NCI-H510A (cell line): Measurements from ENCODE around the gene AIFM2.
"Not testable (repeated sequence)": the region's sequence is repeated elsewhere in the genome, so short reads cannot be mapped to it uniquely, and the experiment has no call there.

Experiments
- DNase-seq: peaks from one replicate; lab custom pipeline; 2025; lab: John Stamatoyannopoulos, UW

AIFM2 gene

DNA sequence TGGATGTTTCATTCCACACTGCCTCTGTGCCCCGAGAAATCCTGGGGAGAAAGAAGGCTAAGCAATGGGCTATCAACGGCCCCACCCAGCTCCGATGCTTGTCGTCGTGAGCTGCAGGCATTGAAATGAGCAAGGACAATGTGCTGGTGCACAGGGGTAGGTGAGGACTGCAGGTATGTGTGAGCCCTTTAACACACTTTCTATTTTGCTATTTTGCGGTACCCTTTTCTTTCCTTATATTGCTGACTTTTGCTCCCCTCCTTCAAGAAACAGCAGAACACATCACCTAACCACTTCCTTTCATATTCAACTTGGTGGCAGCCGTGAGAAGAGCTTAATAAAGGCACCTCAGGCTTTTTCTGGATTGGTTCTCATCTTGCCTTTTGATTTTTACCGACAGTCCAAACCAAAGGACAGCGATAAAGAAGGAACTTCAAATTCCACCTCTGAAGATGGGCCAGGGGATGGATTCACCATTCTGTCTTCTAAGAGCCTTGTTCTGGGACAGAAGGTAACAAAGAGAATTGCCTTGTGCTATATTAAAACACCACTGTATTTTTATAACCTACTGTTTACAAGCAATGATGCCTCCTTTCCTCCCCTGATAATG lies 39.2 kb downstream of the AIFM2 start:
- DNase-seq: no peak

DNA sequence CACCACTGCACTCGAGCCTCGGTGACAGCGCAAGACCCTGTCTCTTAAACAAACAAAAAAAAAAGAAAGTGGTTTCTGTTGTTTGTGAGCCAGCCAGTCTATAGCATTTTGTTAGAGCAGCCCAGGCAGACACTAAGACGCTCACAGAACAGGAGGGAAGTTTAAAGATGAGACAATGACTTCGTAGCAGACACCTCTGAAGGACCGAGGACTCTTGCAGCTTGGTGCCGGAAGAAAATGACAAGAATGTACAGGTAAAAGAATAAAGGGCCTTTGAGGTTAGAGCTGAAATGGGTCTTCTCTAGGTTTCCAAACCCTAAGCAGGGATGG lies 40.3 kb downstream of the AIFM2 start:
- no peak for DNase-seq

DNA sequence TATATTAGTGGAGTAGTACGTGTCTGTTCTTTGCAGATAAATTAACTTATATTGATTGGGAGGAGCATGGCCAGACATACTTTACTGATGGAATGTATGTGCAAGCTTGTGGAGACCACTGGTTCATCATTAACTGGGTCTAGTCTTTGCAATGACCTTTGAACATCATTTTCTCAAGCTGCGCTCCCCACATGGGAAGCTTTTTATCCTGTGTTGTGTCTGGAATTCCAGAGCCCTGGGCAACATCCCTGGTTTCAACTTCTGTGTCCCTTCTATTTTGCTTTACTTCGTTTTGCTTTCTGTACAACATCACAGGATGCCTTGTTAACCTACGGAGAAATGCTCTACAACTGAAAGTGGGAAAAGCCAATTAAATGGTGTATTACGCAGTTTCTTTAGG lies 41.7 kb downstream of the AIFM2 start:
- no peak for DNase-seq

DNA sequence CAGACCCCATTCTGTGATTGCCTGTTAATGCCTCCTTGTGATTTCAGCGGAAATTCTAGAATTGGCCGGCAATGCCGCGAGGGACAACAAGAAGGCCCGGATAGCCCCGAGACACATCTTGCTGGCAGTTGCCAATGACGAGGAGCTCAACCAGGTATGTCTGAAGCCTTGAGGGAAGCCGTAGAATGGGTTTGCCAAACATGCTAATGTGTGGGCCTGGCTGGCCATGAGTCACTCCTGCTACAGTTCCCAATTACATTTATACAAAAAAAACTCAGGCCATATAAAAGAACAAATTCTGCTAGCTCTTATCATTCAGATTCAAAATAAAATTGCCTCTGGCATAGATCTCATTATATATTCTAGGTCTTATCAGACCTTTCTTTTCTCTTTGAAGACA lies 42.6 kb downstream of the AIFM2 start:
- no peak for DNase-seq

DNA sequence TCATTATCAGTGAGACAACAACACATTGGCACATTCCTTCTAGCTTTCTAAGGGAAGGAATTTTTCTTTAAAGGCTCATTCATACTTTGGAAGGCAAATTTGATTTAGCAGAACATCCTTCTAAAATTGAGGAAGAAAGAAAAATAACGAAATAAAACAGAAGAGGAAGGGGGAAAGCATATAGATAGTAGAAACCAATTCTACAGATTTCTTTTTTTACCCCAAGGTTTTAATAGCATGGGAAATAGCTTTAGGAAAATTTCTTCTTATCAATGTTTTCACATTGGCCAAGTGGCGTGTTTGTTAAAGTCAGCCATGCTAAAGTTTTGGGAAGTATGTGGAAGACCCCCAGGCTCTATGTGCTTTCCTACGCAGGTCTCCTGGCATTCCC lies 44.3 kb downstream of the AIFM2 start:
- no peak for DNase-seq

DNA sequence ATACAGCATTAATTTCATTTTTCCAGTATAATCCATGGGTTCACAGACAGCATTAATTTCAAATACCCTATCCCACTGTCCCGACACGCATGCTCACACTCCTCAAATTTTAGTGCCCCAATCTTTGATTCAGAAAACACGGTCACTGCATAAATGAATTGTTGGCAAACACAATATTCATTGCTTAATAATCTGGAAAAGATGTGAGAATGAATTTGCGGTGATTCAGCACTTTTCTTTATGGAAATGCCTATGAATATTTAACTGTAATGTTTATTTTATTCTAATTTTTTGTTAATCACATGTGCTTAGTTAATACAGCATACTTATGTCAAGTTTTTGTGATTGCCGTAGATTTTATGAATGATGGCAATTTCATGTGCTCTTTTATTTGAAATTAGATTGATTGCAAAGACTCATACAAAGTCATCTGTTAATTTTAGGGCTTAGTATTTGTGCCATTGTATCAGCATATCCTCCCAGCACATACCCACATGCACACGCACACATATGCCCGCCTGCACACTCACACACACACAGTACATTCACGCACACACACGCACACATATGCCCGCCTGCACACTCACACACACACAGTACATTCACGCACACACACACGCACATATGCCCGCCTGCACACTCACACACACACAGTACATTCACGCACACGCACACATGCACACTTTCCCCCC lies 44.9 kb downstream of the AIFM2 start:
- DNase-seq: no peak

DNA sequence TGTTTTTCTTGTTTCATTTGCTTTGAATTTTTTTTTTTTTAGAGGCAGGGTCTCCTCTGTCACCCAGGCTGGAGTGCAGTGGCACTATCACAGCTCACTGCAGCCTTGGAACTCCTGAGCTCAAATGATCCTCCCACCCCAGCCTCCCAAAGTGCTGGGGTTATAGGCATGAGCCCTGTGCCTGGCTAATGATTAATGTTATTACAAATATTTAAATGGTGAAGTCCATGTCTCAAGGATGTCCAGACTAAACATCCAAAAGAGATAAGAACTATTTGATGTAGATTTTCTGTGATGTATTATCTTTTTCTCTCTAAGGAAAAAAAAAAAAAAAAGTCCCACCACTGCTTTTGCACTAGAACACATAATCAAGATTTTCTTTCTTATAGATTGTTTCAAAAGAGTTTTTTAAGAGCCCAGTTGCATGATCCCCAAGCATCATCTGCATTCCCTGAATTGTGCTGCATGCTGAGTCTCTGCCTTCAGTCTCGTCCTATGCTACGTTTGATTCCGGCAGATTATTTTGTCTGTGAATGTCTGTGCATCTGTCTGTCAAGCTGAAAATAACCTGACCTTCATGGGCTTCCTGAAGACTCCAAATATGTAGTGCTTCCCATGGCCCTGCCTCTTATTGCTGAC lies 46.5 kb downstream of the AIFM2 start:
- no peak for DNase-seq

DNA sequence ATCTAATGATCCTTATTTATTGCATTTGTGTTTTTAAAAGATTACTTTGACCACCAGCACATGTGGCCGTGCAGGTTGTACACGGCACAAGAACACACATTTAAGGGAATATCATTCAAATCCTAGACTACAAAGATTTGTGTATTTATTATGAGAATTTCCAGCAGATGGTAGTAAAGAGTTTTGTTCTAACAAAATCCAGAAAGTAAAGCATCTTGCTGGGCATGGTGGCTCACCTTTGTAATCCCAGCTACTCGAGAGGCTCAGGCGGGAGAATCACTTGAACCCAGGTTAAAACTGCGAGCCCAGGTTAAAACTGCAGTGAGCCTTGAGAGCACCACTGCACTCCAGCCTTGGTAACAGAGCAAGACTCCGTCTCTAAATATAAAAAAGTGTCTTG lies 48.4 kb downstream of the AIFM2 start:
- DNase-seq: no peak

DNA sequence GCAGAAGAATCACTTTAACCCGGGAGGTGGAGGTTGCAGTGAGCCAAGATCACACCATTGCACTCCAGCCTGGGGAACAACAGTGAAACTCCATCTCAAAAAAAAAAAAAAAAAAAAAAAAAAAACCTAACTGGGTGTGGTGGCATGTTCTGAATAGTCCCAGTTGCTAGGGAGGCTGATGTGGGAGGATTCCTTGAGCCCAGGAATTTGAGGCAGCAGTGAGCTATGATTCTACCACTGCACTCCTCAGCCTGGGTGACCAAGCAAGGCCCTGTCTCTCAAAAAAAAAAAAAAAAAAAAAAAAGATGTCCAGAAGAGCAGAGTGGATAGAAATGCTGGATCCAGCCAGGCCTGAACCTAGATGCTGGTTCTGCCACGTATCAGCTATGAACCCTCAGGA lies 51.8 kb downstream of the AIFM2 start:
- not testable (repeated sequence) for DNase-seq

DNA sequence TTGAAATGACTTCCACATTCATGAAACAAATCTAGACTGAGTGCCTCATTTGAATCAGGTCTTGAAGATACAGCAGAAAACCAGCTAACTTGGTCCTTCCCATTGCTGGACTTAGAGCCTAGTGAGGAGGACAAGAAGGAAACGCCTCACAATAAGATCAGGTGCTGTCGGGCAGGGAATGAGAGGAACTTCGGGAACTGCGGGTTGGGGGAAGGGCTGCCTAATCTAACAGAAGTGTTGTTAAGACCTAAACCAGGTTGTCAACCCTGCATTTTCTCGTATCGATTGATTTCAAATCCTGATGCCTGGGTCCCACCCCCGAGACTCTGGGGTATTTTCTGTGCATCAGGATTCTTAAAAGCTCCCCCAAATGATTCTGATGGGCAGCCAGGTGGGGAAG lies 53.7 kb downstream of the AIFM2 start:
- DNase-seq: no peak

DNA sequence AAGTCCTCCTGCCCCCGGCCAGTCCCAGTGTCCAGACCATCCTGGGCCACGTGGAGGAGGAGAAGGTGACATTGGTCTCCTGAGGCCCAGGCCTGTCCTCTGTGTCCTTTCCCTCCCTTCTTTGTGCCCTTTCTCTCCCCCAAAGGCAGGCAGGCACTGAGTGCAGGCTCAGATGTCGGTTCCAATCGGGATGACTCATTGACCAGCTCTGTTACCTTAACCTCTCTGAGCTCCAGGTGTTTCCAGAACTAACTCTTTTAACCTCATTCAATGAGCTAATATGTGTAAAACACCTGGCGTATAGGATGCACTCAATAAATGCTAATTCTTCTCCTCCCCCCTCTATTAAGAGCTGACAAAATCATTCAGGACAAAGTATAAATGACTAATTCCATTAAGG lies 54.3 kb downstream of the AIFM2 start:
- no peak for DNase-seq

DNA sequence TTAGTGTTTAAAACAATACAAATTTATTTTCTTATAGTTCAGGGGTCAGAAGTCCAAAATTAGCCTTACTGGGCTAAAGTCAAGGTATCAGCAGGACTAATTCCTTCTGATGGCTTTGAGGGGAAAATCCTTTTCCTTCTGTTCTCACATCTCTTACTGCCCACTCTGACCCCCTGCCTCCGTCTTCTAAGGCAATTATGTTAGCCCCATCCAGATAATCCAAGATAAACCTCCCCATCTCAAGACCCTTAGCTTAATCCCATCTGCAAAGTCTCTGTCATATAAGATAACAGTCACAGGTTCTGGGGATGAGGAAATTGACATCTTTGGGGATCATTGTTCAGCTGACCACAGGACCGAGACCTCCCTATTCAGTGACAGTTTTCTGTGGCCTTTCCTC lies 57.7 kb downstream of the AIFM2 start:
- no peak for DNase-seq

DNA sequence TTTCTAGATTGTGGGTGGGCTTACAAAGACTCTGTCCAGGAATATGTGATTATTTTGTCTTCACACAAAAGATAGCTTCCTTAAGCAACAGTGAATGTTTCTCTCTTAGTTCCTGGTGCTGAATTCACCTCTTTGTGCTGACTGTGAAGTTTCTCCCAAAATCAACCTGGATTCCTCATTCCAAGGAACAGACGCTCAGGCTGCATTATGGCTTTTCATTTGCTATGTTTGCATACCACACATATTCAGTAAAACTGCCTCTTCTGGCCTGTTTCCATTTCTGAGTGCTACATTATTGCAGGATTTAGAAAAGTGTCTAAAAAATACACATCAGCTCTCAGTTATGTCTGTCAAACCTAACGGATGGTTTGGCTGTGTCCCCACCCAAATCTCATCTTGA lies 58.5 kb downstream of the AIFM2 start:
- no peak for DNase-seq

DNA sequence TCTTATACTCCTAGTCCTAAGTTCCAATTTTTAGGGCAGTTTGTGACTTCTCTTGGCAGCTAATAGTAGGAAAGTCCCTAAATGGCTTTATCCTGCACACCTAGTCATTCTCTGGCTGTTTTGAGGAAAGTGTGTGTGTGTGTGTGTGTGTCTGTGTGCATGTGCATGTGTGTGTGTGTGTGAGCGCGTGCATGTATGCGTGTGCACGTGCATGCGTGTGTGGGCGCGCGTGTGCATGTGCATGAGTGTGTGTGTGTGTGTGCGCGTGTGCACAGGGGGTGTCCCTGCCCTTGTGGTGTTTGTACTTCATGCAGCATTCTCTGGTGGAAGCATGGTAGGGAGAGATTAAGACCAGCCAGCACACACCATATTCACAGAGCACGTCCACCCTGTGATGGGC lies 61.8 kb downstream of the AIFM2 start:
- no peak for DNase-seq

DNA sequence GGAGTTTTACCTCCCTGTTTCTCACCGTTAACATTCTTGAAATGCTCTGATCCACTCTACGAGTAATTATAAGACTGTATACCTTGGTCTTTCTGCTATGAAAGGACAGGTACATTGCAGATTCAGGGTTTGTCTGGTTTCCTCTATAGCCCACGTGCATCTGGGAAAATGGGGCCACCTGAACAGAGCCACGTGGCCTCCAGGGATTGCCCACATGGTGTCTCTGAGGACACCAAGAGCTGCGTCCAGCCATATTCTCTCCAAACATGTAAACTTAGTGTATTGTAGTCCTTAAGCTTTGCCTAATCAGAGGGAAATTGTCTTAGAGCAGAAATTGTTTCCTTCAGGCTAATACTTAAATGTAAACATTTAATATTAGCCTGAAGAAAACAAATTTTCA lies 63.3 kb downstream of the AIFM2 start:
- DNase-seq: no peak

DNA sequence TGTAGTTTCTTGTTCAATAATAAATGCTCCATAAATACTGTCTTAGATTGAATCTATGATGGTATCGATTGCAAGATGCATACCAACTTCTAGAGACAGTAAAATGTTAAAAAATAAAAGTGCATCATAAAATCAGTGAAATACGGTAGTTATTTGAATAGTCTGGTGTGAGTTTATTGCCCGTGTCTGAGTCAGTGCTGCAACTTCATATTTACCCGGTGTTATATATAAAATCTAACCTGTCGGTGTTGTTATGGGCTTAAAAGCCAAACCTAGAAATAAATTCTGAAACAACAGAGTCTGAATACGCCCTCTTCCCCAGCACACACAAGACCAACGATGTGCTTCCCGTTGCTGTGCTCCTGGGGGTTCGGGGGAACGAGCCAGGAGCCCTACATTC lies 63.7 kb downstream of the AIFM2 start:
- no peak for DNase-seq

DNA sequence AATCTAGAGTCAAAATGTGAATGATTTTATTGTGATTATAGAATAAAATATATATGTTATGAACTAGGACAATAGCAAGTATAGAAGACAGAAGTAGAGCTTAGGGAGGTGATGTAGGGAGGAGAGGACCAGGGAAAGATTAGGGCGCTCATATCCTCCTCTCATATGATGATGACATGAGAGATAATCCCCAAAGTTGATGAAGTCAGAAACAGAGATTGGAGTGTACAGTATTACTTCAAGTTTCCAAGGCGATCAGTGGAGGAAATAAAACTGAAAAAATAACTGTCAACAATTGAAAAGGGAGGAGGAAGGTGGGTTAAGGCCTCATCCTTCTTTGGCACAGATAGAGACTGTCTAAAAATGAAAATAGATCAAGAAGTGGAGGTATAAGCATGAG lies 65.0 kb downstream of the AIFM2 start:
- DNase-seq: no peak

DNA sequence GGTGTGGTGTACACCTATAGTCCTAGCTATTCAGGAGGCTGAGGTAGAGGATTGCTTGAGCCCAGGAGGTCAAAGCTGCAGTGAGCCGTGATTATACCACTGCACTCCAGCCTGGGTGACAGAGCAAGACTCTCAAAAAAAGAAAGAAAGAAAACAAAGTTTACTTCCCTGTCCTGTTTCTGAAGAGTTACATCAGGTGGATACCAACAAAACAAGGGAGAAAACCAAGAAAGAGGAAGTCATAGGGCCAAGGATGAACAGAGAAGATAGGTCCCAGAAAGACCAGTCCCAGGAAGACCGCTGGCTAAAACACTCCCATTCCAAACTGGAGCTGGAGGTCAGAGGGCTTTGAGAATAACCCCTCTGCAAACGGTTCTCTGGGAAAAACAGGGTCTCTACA lies 66.4 kb downstream of the AIFM2 start:
- DNase-seq: no peak

DNA sequence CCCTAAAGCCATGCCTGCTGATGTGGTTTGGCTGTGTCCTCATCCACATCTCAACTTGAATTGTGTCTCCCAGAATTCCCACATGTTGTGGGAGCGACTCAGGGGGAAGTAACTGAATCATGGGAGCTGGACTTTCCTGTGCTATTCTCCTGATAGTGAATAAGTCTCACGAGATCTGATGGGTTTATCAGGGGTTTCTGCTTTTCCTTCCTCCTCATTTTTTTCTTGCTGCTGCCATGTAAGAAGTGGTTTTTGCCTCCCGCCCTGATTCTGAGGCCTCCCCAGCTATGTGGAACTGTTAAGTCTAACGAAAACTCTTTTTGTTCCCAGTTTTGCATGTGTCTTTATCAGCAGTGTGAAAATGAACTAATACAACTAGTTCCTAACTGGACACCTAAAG lies 68.1 kb downstream of the AIFM2 start:
- DNase-seq: no peak

DNA sequence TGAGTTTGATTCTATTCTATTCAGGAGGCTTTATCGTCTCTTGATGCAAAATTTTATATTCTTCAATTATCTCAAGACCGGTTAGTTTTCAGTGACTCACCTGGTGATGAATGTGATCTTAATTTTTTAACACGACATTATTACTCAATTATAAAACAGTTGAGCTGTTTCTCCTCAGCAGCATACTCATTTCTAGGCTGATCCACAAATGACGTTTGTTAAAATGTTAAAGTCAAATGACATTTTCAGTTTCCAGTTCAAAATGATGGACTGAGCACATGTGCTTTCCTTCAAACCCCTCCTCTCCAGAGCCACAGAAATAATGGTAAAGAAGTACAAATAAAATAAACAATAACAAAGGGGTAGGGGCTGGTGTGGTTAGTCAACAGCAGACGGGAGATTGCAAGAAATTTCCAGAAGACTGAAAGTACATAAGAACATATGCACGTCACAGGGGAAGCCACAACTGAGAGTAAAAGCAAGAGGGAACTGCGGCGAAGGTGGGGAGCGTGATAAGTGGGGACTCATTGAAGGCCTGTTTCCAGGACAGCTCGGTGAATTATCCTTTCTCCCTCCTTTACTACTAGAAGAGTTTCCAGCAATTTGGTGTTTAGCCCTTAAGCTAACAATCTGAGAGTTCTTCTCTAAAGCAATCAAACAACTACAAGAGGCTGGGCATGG lies 69.1 kb downstream of the AIFM2 start:
- no peak for DNase-seq
